ENCODE results near the gene ASCL1.

Gene ASCL1

DNA sequence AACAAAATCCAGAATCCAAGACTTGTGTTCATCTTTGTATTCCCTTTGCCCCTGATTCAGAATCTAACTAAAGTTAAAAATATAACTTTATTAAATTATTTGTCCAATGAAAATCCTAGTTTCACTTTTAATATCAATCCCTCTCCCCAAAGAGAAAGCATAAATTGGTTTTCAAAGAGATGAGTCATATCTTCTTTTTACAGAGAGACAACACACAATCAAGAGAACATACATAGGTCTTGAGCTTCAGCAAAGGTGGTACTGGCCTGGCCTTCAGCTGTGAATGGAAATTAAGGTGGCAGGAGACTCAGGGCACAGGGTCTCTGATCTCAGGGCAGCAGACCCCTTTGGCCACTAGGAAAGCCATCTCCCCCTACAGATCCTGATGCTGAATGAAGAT is 4.3 kb upstream of the ASCL1 start:
- DNase-seq = no peak

DNA sequence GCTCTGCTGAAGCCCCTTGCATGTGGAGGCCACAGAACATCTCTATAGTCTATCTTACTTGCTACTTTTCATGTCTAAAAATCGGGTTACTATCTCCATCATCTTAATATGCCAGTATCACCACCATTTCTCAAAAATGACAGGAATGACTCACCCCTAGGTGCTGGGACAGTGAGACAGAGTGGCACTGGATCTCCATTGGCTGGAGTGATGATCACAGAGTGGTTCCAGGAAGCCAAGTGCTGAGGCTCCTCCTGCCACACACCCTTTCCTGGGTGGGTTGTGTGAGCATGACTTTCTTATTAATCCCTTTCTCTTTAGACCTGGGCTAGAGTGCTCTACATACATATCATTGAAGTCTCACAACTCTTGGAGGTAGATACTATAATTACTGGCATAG is 3.3 kb upstream of the ASCL1 start:
- no peak for DNase-seq

- DNase-seq = no peak
Measured at GRCh38 chr12:102955926-102956737, 1.3 kb upstream of the ASCL1 start.

DNA sequence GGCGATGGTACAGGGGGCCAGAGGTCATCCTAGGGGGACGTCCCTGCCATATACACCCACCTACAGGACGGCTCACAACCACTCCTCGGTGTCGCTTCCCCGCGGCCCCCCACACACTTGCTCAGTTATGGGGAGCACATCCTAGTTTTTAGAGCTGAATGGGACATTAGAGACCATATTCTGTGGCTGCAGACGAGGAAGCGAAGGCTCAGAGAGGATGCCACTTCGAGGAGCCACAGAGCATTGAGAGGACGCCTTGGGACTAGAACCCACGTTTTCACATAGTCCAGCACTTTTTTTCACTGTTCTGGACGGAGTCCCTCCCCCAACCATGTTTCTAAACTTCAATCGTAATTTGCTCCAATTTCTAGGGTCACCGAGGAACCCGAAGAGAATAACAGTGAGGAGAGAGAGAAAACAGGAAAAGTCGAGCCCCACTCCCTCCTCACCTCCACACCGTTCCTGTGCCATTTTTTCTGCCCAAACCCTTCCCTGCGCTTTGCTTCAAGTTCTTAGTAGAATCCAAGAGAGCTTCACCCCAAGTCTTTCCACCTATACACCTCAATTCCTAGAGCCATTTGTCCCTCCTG is 641 bp upstream of the ASCL1 start:
- DNase-seq = no peak

GRCh38 chr12:102958073-102958829 is 777 bp downstream of the ASCL1 start:
- DNase-seq = peak; percentile 20

DNA sequence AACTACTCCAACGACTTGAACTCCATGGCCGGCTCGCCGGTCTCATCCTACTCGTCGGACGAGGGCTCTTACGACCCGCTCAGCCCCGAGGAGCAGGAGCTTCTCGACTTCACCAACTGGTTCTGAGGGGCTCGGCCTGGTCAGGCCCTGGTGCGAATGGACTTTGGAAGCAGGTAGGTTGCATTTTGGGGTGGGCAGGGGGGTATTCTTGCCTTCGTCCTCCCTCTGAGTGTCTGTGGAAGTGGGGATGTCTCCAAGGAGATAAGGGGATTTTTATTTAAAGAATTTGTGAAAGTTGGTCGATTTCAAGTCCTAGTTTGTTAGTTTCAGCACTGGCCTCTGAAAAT is 1.3 kb downstream of the ASCL1 start:
- no peak for DNase-seq

- no peak for DNase-seq
Measured at GRCh38 chr12:102959391-102959790, 1.9 kb downstream of the ASCL1 start.

DNA sequence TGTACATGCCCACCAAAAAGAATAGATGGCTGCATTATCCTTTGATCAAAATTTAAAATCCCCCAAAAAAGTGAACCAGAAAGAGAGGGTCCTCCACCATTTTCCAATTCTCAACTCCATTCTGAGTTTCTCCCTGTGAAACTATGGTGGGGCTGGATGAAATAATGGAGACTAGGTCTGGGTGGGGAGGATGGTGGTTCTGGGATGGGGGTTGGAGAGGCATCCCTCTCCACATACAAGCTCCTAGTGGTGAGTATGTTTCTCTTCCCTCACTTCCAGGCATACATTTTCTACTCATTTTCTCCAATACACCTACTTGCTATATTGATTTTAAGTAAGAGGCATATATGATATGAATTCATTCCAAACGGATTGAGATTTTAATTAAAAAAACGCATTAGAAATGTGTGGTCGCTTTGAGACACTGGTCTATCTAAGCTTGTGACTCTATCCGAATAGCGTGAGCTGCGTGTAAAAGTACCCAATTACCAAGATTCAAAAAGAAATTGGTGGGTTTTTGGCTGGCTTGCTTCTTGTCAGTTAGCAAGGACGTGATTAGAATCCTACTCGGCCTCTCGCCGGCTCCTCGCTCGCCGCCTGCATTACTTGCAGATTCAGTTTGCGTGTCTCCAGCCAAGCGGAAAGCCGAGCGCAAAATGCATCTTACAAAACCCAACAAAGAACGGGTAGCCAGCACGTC is 3.4 kb downstream of the ASCL1 start:
- DNase-seq = no peak

DNA sequence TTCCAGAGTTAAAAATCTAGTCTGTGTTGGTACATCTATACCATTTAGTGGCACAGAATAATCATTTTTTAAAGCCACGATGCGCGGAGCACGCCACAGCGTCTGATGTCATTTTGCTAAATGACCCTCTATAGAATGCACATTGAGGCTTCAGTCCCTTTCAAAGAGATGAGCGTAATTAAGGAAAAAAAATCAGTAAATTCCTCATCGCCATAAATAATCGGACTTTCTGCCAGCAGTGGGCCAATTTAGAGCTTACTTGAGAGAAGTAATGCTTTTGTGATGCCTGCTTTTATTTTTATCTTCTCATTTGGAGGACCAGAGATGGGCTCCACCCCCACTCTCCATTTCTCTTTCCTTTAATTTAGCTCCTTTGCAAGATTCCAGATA is 4.0 kb downstream of the ASCL1 start:
- no peak for DNase-seq

GRCh38 chr12:102962532-102962931 is 5.1 kb downstream of the ASCL1 start:
- DNase-seq = no peak

DNA sequence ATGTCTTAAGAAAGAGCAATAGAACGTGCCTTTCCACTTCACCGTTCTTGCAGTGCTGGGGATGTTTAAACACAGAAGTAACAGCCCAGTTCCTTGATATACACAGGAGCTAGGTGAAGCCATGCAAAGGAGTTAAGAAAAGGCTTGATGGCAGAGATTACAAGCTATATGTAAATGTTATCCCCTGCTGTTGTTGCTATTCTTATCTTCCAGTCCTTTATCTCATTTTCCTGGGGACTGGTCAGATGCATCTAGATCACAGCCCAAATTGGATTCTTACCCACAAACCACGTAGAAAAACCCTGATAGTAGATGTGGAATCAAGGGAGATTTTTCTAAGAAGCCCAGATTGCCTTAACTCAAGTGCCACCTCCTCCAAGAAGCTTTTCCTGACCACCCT is 5.5 kb downstream of the ASCL1 start:
- no peak for DNase-seq

- no peak for DNase-seq
Measured at GRCh38 chr12:102963796-102964195, 6.3 kb downstream of the ASCL1 start.

- DNase-seq = no peak
Measured at GRCh38 chr12:102964872-102965271, 7.4 kb downstream of the ASCL1 start.

DNA sequence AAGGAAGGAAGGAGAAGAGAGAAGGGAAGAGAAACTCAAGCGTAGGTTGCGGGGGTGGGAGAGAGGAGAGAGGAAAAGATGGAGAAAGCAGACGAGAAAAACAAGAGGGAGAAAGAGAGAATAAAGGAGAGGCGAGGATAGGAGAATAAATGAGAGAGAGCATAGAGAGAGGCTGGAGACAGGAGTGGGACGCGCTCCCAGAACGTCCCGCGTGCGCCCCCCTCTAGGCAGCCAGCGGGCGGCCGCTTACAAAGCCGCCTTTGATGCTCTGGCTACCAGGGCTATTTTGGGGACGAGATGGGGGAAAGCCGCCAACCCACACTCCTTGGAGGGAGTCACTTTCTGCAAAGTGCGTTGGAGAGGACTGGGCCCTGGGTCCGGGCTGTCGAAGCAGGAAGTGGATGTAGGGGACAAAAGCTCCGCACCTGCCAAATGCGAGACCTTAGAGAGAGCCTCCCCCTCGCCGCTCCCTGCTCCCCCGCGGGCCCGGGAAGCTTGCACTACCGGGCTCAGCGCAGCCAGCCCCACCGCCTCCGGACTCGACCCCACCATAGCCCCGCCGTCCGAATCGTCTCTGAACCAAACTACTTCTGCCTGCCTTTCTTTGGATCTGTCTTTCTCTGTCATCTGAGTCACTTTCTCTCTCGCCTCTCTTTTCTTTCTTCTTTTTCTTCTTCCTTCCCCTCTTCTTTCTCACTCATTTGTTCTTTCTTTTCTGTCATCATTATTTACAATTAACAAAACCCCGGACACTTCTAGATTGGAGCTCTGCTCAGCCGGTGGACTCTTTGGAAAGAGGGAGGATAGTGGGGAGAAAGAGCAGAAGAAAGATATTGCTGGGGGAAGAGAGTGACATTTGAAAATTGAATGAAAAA is 8.0 kb downstream of the ASCL1 start:
- DNase-seq = no peak

- no peak for DNase-seq
Measured at GRCh38 chr12:102966200-102966863, 8.9 kb downstream of the ASCL1 start.

GRCh38 chr12:102970780-102971179 is 13.3 kb downstream of the ASCL1 start:
- no peak for DNase-seq

GRCh38 chr12:102971227-102971626 is 13.8 kb downstream of the ASCL1 start:
- no peak for DNase-seq

GRCh38 chr12:102973583-102973982 is 16.1 kb downstream of the ASCL1 start:
- no peak for DNase-seq

- DNase-seq = no peak
Measured at GRCh38 chr12:102976609-102977280, 19.3 kb downstream of the ASCL1 start.

DNA sequence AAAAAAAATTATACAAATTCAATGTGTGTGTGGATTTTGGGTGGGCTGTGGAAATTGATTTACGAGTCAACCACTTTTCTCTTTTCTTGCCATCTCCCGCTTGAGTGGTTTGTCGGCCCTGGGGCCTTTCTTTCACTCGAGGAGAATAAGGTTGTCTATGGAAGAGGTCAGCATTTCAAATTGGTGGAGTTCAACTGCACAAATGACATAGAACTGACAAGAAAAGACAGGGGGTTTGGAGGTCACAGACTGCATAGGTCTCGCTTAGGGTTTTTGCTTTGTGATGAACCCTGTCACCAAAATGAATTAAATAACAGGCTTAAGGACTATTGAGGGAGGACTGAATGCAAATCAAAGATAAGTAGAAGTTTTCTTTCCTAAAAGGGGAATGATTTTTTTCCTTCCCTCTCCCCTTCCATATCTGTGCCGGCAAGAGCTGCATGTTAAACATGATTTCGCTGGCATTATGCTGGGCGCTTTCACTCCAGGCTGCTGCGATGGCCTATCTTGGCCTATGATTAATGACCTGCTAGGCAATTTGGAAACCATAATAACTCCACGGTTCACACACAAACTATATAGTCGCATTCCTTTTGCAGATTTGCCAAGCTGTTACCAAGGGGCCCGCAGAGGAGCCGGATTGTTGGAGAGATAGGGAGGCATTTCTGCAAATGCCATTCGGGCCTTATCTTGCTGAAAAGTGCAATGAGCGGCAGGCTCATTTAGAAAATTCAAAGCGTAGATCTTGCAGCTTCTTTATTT is 20.7 kb downstream of the ASCL1 start:
- no peak for DNase-seq

DNA sequence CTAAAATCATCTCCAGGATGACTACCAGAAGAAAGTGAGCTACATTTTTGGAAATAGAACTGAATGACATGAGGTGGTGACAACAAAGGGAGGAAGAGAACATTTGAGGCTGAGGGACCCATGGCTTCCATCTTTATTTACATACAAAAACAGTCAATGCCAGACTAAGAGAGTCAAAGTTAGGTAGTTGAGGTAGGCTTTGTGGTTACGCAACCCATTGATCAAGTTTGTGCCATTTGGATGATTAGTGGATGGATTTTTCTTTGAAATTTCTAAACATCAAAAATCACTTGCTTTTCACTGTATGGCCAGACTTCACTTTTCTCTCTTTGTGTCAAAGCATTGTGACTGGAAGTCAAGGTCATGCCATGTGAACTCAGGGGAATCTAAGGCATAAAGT is 22.9 kb downstream of the ASCL1 start:
- DNase-seq = no peak
